Measurements from ENCODE around the gene CCDC102B.

GRCh38 chr18:68922392-68922791 lies 124.5 kb downstream of the CCDC102B start:
- TF ChIP-seq HMGXB4 (CRISPR knock-in tag; IDR thresholded peaks at IDR 0.05) (no peak), KAT7 (CRISPR knock-in tag; IDR thresholded peaks at IDR 0.05; ENCODE audit: borderline replicate concordance) (no peak), FOXJ3 (CRISPR knock-in tag; IDR thresholded peaks at IDR 0.05; ENCODE audit: borderline replicate concordance) (no peak), GABPB1 (CRISPR knock-in tag; IDR thresholded peaks at IDR 0.05) (no peak), FOXP1 (CRISPR knock-in tag; IDR thresholded peaks at IDR 0.05; ENCODE audit: borderline replicate concordance) (no peak), ZBTB21 (CRISPR knock-in tag; IDR thresholded peaks at IDR 0.05; ENCODE audit: borderline replicate concordance) (no peak), ETV6 (CRISPR knock-in tag; IDR thresholded peaks at IDR 0.05) (no peak), USF1 (CRISPR knock-in tag; IDR thresholded peaks at IDR 0.05) (no peak)
- TF ChIP-seq, protein P1, sequence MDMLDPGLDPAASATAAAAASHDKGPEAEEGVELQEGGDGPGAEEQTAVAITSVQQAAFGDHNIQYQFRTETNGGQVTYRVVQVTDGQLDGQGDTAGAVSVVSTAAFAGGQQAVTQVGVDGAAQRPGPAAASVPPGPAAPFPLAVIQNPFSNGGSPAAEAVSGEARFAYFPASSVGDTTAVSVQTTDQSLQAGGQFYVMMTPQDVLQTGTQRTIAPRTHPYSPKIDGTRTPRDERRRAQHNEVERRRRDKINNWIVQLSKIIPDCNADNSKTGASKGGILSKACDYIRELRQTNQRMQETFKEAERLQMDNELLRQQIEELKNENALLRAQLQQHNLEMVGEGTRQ (CRISPR knock-in tag; IDR thresholded peaks at IDR 0.05): no peak
- TF ChIP-seq, protein P2, sequence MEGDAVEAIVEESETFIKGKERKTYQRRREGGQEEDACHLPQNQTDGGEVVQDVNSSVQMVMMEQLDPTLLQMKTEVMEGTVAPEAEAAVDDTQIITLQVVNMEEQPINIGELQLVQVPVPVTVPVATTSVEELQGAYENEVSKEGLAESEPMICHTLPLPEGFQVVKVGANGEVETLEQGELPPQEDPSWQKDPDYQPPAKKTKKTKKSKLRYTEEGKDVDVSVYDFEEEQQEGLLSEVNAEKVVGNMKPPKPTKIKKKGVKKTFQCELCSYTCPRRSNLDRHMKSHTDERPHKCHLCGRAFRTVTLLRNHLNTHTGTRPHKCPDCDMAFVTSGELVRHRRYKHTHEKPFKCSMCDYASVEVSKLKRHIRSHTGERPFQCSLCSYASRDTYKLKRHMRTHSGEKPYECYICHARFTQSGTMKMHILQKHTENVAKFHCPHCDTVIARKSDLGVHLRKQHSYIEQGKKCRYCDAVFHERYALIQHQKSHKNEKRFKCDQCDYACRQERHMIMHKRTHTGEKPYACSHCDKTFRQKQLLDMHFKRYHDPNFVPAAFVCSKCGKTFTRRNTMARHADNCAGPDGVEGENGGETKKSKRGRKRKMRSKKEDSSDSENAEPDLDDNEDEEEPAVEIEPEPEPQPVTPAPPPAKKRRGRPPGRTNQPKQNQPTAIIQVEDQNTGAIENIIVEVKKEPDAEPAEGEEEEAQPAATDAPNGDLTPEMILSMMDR (IDR thresholded peaks at IDR 0.05): no peak
- TF ChIP-seq, protein P3, sequence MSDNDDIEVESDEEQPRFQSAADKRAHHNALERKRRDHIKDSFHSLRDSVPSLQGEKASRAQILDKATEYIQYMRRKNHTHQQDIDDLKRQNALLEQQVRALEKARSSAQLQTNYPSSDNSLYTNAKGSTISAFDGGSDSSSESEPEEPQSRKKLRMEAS (CRISPR knock-in tag; IDR thresholded peaks at IDR 0.05): no peak
- TF ChIP-seq, protein P4, sequence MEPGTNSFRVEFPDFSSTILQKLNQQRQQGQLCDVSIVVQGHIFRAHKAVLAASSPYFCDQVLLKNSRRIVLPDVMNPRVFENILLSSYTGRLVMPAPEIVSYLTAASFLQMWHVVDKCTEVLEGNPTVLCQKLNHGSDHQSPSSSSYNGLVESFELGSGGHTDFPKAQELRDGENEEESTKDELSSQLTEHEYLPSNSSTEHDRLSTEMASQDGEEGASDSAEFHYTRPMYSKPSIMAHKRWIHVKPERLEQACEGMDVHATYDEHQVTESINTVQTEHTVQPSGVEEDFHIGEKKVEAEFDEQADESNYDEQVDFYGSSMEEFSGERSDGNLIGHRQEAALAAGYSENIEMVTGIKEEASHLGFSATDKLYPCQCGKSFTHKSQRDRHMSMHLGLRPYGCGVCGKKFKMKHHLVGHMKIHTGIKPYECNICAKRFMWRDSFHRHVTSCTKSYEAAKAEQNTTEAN (CRISPR knock-in tag; IDR thresholded peaks at IDR 0.05): no peak

Data from WTC11 (cell line).